Kidney (tissue), 14 donors: ENCODE results near the gene RPL35A. TPM values are rescaled to one million over a fixed set of nuclear protein-coding genes. Genes with fewer than 3 reads are reported as not detected.
"Not testable (repeated sequence)": the region's sequence is repeated elsewhere in the genome, so short reads cannot be mapped to it uniquely, and the experiment has no call there.

Source experiments
- DNase-seq, 5 donors: peaks; one replicate each; pipeline ENCODE4 v3.0.0-alpha.2; 2013 to 2020
- FAIRE-seq: peaks from 2 replicates; lab custom pipeline; 2012; peaks lifted over from hg19 to GRCh38; lab: Jason Lieb, UNC
- H3K27ac ChIP-seq, 2 donors: one replicate each; pipeline ENCODE4 v1.7.0; 2013; ENCODE audit warnings: low read depth in 2 of 2, low read length in 2 of 2, inconsistent platforms in 1 of 2
- H3K27me3 ChIP-seq: one replicate; pipeline ENCODE4 v1.7.1; 2013; ENCODE audit warnings: low read length, inconsistent platforms; ENCODE audit not compliant: control insufficient read depth, insufficient read depth
- H3K36me3 ChIP-seq, 3 donors: one replicate each; pipeline versions ENCODE4 v1.7.0 to v1.7.1; 2013; ENCODE audit warnings: low read length in 3 of 3, control low read depth in 1 of 3, inconsistent platforms in 1 of 3; ENCODE audit not compliant: insufficient read depth in 3 of 3, control insufficient read depth in 2 of 3
- H3K4me1 ChIP-seq, 3 donors: one replicate each; pipeline versions ENCODE4 v1.7.0 to v1.7.1; 2013; ENCODE audit warnings: low read length in 3 of 3, inconsistent platforms in 1 of 3, low read depth in 1 of 3; ENCODE audit not compliant: control insufficient read depth in 2 of 3, insufficient read depth in 2 of 3
- H3K4me3 ChIP-seq, 3 donors: one replicate each; pipeline versions ENCODE4 v1.7.0 to v1.8.1; 2013; ENCODE audit warnings: low read length in 3 of 3, control low read depth in 1 of 3, inconsistent platforms in 1 of 3
- H3K9ac ChIP-seq, 3 donors: one replicate each; pipeline versions ENCODE4 v1.7.0 to v1.7.1; 2013; ENCODE audit warnings: low read length in 3 of 3, control low read depth in 1 of 3, inconsistent platforms in 1 of 3
- H3K9me3 ChIP-seq, 3 donors: one replicate each; pipeline versions ENCODE4 v1.7.0 to v1.7.1; 2013; ENCODE audit warnings: low read length in 3 of 3, control low read depth in 1 of 3, inconsistent platforms in 1 of 3; ENCODE audit not compliant: control insufficient read depth in 2 of 3, insufficient read depth in 1 of 3
- intact Hi-C: fragments of 100-400 bp; cut with DNase I; formaldehyde crosslinking; loops from one replicate; pipeline ENCODE4 v1.11.1; 2022
- polyA plus RNA-seq: library from polyadenylated mRNA; stranded (reverse); fragments of 350-450 nt; fragmentation: Illumina TruSeq; extraction: RNeasy Lipid Tissue Mini Kit (QIAGEN cat#74804); gene quantifications from one replicate; pipeline ENCODE4 v1.2.3, GENCODE V29; 2014; ENCODE audit warnings: low read depth, low replicate concordance; ENCODE audit not compliant: insufficient read depth
- total RNA-seq: library from RNA; stranded (reverse); fragmentation: NEBNext Ultra II Directional; extraction: Animal tissue kit (Norgen Biotek cat#: 25700); gene quantifications from one replicate; pipeline ENCODE4 v1.2.1, GENCODE V29; 2021
- TF ChIP-seq, protein P1 (sequence below): IDR thresholded peaks from 3 replicates; pipeline ENCODE4 v1.5.1; 2012; ENCODE audit warnings: mild to moderate bottlenecking, moderate library complexity, borderline replicate concordance; ENCODE audit not compliant: insufficient read depth; ENCODE audit errors: extremely low read depth
- donor health status: control.
- donor health status: control.
- donor health status: control.
- donor health status: control.
- donor health status: control.
- donor health status: DM: yes; HTN: yes; CAD: no.
- donor health status: Normal renal cell carcinoma (clear cell type).

The RPL35A gene
- total and polyA plus RNA-seq, 2 donors from 2014 or later = 721 to 1,510 TPM

DNA sequence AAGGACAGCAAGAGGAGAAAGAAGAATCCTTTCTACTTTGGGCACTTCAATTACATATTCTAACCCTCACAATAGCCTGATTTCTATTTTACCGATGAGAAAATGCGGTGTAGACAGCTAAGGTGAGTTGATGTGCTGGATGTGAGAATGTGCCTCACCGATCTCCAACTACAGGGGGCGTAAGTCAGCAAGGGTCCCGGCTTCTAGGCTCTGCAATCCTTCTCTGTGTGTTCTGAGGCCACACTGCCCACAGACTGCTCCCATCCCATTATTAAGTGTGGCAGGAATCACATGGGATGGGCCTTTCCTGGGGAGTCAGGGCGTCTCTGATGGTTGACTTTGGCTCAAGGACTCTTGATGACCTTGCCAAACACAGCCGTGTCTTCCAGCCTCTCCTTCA is 23.6 kb upstream of the RPL35A start:
- no peak overlapping the region for H3K9ac ChIP-seq
- H3K4me1 ChIP-seq = no peaks in the 10 kb centered on the region
- peaks cover 0 to 6% (median 3%) of the 10 kb centered on the region in 3 donors for H3K36me3 ChIP-seq
- no peaks in the 10 kb centered on the region for H3K27me3 ChIP-seq
- intact Hi-C loops = no loop called here
- no peak overlapping the region for H3K27ac ChIP-seq
- H3K4me3 ChIP-seq = no peak overlapping the region
- DNase-seq = no peak
- FAIRE-seq = no peak
- no peaks in the 10 kb centered on the region for H3K9me3 ChIP-seq
- TF ChIP-seq, protein P1, sequence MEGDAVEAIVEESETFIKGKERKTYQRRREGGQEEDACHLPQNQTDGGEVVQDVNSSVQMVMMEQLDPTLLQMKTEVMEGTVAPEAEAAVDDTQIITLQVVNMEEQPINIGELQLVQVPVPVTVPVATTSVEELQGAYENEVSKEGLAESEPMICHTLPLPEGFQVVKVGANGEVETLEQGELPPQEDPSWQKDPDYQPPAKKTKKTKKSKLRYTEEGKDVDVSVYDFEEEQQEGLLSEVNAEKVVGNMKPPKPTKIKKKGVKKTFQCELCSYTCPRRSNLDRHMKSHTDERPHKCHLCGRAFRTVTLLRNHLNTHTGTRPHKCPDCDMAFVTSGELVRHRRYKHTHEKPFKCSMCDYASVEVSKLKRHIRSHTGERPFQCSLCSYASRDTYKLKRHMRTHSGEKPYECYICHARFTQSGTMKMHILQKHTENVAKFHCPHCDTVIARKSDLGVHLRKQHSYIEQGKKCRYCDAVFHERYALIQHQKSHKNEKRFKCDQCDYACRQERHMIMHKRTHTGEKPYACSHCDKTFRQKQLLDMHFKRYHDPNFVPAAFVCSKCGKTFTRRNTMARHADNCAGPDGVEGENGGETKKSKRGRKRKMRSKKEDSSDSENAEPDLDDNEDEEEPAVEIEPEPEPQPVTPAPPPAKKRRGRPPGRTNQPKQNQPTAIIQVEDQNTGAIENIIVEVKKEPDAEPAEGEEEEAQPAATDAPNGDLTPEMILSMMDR = no peak

- H3K4me3 ChIP-seq, H3K36me3 ChIP-seq, H3K27me3 ChIP-seq, intact Hi-C loops, H3K27ac ChIP-seq, H3K9ac ChIP-seq, H3K9me3 ChIP-seq, H3K4me1 ChIP-seq, FAIRE-seq, DNase-seq: not testable (repeated sequence)
These were observed 22.4 kb upstream of the RPL35A start for GRCh38 chr3:197927578-197927977.

DNA sequence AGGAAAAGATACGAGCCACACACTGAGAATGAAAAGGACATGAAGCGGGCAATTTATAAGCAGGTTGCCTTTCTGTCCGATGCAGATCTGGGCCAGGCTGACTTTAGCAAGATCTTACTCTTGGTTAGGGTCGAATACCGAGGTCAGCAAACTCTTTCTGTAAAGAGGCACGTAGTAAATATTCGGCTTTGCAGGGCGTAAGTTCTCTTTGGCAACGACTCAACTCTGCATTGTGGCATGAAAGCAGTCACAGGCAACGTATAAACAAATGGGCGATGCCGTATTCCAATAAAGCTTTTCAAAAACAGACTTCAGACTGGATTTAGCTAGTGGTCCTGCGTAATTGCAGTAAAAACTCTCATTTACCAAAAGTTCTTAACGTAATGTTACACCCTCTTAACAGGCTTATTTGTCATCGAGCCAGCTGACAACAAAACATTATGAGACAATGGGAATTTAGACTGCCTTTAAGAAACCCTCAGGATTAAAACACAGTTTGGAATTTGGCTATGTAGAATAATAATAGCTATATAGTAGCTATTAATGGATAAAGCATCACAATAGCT is 13.1 kb upstream of the RPL35A start:
- H3K36me3 ChIP-seq = no peaks in the 10 kb centered on the region
- H3K4me1 ChIP-seq = no peaks in the 10 kb centered on the region
- H3K9me3 ChIP-seq = no peaks in the 10 kb centered on the region
- no peaks in the 10 kb centered on the region for H3K27me3 ChIP-seq
- DNase-seq = no peak
- no peak overlapping the region for H3K4me3 ChIP-seq
- H3K27ac ChIP-seq = no peak overlapping the region
- TF ChIP-seq, protein P1 = no peak
- no peak overlapping the region for H3K9ac ChIP-seq
- intact Hi-C loops = no loop called here
- no peak for FAIRE-seq

DNA sequence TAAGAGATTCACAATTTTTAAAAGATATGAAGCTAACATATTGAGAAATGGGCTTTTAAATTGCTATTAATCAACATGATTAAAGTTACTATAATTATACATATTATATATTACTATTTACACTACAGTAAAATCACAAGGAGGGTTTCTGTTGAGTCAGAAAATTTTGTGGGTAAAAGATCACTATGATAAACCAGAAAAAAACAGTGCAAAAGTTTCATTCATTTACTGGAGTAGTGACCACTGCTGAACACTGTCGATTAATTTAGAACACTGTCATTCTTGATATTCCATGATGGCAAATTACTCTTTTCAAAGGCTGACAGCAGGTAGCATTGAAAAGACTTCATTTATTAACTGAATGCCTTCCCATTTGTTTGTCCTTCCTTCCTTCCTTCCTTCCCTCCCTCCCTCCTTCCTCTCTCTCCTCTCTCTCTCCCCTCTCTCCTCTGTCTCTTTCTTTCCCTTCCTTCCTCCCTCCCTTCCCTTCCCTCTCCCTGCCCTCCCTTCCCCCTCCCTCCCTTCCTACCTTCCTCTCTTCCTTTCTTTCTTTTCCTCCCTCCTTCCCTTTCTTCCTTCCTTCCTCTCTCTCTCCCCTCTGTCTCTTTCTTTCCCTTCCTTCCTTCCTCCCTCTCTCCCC is 9.1 kb upstream of the RPL35A start:
- TF ChIP-seq, protein P1 = no peak
- Histone ChIP-seq H3K4me3 (no peak overlapping the region), H3K27ac (no peak overlapping the region), H3K27me3 (no peaks in the 10 kb centered on the region), H3K9ac (no peak overlapping the region), H3K36me3 (no peaks in the 10 kb centered on the region), H3K9me3 (no peaks in the 10 kb centered on the region), H3K4me1 (no peaks in the 10 kb centered on the region)
- no peak for FAIRE-seq
- intact Hi-C loops = no loop called here
- no peak for DNase-seq
